Testis (tissue), 3 donors: ENCODE data around the gene SAT2. TPM values are rescaled to one million over a fixed set of nuclear protein-coding genes. Genes with fewer than 3 reads are reported as not detected.

Experiments
- DNase-seq: peaks from one replicate; pipeline ENCODE4 v3.0.0-alpha.2; 2019
- H3K27ac ChIP-seq, 2 donors: fragments of 200-600 bp; sonication (generic); one replicate each; pipeline ENCODE4 v1.5.1; 2019
- H3K27me3 ChIP-seq: fragments of 200-600 bp; sonication (generic); one replicate; pipeline ENCODE4 v1.5.1; 2019
- H3K36me3 ChIP-seq: fragments of 200-600 bp; sonication (generic); one replicate; pipeline ENCODE4 v1.5.1; 2017; ENCODE audit warnings: low read depth; ENCODE audit errors: missing control alignments
- H3K4me1 ChIP-seq: fragments of 200-600 bp; sonication (generic); one replicate; pipeline ENCODE4 v1.5.1; 2019
- H3K4me3 ChIP-seq, 2 donors: fragments of 200-600 bp; sonication (generic); one replicate each; pipeline ENCODE4 v1.5.1; 2017 to 2019
- H3K9me3 ChIP-seq: fragments of 200-600 bp; sonication (generic); one replicate; pipeline ENCODE4 v1.5.1; 2017
- POLR2A ChIP-seq: fragments of 450-650 bp; IDR thresholded peaks from one replicate; pipeline ENCODE4 v1.6.1; 2017; ENCODE audit warnings: antibody characterized with exemption, mild to moderate bottlenecking, moderate library complexity
- WGBS, 2 donors: methylation state at CpG; one replicate each; pipeline ENCODE4 v1.1.5; 2018; 5-methylcytosine and 5-hydroxymethylcytosine counted together
- intact Hi-C: fragments of 100-400 bp; cut with DNase I; formaldehyde crosslinking; loops from one replicate; pipeline ENCODE4 v1.15.1; 2023; ENCODE audit warnings: low total_unique reads
- polyA plus RNA-seq: library from polyadenylated mRNA; stranded (reverse); fragments of 350-450 nt; fragmentation: Illumina TruSeq; extraction: RNeasy Lipid Tissue Mini Kit (QIAGEN cat#74804); gene quantifications from one replicate; pipeline ENCODE4 v1.2.3, GENCODE V29; 2014; ENCODE audit warnings: low read depth, low replicate concordance; ENCODE audit not compliant: insufficient read depth
- small RNA-seq, 2 donors: library from RNA; depleted of rRNA; stranded (forward); fragments of <200 nt; gene quantifications; one replicate each; pipeline ENCODE3, GENCODE V24; 2016
- total RNA-seq, 2 donors: library from RNA; depleted of rRNA; stranded (reverse); fragments of >200 nt; gene quantifications; one replicate each; pipeline ENCODE4 v1.2.3, GENCODE V29; 2016
- TF ChIP-seq, protein P1 (sequence below), 3 experiments: fragments of 450-650 bp in 2 of 3; fragments of 200-600 bp in 1 of 3; sonication (generic) in 1 of 3; IDR thresholded peaks; one replicate each; pipeline ENCODE4 v1.5.1; 2016 to 2019; ENCODE audit warnings: antibody characterized with exemption in 3 of 3, mild to moderate bottlenecking in 2 of 3, moderate library complexity in 1 of 3

Gene SAT2
- total and polyA plus RNA-seq, 3 donors from 2014 or later: 108 to 128 (median 112) TPM

DNA sequence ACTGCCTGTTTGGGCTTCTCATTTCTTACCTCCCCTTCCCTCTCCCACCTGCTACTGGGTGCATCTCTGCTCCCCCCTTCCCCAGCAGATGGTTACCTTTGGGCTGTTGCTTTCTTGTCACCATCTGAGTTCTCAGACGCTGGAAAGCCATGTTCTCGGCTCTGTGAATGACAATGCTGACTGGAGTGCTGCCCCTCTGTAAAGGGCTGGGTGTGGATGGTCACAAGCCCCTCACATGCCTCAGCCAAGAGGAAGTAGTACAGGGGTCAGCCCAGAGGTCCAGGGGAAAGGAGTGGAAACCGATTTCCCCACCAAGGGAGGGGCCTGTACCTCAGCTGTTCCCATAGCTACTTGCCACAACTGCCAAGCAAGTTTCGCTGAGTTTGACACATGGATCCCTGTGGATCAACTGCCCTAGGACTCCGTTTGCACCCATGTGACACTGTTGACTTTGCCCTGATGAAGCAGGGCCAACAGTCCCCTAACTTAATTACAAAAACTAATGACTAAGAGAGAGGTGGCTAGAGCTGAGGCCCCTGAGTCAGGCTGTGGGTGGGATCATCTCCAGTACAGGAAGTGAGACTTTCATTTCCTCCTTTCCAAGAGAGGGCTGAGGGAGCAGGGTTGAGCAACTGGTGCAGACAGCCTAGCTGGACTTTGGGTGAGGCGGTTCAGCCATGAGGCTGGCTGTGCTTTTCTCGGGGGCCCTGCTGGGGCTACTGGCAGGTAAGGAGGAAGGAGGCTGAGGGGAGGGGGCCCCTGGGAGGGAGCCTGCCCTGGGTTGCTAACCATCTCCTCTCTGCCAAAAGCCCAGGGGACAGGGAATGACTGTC is 48.4 kb downstream of the SAT2 start, which contains the start of gene CD68:
CD68 (plus strand) TSS at position 638 of the 833 bp plus-strand sequence; CDS start at position 678, 40 bp downstream.
- Histone ChIP-seq H3K4me3 (peak within 1 kb of the TSS in 1 of 2 donors; percentile 13), H3K9me3 (no peaks in the 10 kb centered on the region), H3K4me1 (peaks cover 35% of the 10 kb centered on the region), H3K27ac (peak within 1 kb of the TSS; percentile 39 to 72), H3K36me3 (no peaks in the 10 kb centered on the region), H3K27me3 (no peaks in the 10 kb centered on the region)
- intact Hi-C loops: no loop called here
- WGBS, 2 donors: 30 to 33% methylated on average over 7 of the region's 7 CpGs
- peak; percentile 45 for DNase-seq
- TF ChIP-seq, protein P1, sequence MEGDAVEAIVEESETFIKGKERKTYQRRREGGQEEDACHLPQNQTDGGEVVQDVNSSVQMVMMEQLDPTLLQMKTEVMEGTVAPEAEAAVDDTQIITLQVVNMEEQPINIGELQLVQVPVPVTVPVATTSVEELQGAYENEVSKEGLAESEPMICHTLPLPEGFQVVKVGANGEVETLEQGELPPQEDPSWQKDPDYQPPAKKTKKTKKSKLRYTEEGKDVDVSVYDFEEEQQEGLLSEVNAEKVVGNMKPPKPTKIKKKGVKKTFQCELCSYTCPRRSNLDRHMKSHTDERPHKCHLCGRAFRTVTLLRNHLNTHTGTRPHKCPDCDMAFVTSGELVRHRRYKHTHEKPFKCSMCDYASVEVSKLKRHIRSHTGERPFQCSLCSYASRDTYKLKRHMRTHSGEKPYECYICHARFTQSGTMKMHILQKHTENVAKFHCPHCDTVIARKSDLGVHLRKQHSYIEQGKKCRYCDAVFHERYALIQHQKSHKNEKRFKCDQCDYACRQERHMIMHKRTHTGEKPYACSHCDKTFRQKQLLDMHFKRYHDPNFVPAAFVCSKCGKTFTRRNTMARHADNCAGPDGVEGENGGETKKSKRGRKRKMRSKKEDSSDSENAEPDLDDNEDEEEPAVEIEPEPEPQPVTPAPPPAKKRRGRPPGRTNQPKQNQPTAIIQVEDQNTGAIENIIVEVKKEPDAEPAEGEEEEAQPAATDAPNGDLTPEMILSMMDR (IDR thresholded peaks at IDR 0.05): no peak
- no peak for TF ChIP-seq POLR2A

DNA sequence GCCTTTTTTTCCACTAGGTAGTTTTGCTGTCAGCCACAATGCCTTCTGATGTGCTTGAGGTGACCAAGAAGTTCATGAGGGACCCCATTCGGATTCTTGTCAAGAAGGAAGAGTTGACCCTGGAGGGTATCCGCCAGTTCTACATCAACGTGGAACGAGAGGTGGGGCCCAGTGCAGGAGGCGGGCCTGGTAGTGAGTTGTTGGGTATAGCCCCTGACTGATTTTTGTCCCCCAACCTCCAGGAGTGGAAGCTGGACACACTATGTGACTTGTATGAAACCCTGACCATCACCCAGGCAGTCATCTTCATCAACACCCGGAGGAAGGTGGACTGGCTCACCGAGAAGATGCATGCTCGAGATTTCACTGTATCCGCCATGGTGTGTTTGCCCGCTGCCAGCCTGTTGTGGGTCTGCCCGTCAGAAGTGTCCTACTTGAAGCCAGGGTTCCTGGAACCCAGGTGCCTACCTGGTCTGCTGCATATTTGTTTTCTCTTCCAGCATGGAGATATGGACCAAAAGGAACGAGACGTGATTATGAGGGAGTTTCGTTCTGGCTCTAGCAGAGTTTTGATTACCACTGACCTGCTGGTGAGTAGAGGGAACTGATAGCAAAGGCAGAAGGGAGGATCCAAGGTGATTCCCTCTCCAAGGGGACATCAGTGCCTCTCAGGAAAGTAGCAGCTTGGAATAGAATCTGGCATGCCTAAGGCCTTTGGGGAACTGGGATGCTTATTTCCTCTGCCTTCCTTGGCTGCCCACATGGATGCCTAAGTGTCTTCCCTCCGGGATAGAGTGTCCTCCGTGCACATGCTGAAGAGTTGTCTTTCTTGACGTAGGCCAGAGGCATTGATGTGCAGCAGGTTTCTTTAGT is 50.1 kb downstream of the SAT2 start:
- H3K4me3 ChIP-seq: no peak overlapping the region
- no peaks in the 10 kb centered on the region for H3K9me3 ChIP-seq
- no peak for DNase-seq
- TF ChIP-seq POLR2A: no peak
- TF ChIP-seq, protein P1 (IDR thresholded peaks at IDR 0.05): no peak
- 77 to 80% methylated on average over 12 to 17 of the region's 17 CpGs for WGBS, 2 donors
- H3K36me3 ChIP-seq: no peaks in the 10 kb centered on the region
- H3K27ac ChIP-seq: no peak overlapping the region
- peaks cover 32% of the 10 kb centered on the region for H3K4me1 ChIP-seq
- intact Hi-C loops: no loop called here
- no peaks in the 10 kb centered on the region for H3K27me3 ChIP-seq

DNA sequence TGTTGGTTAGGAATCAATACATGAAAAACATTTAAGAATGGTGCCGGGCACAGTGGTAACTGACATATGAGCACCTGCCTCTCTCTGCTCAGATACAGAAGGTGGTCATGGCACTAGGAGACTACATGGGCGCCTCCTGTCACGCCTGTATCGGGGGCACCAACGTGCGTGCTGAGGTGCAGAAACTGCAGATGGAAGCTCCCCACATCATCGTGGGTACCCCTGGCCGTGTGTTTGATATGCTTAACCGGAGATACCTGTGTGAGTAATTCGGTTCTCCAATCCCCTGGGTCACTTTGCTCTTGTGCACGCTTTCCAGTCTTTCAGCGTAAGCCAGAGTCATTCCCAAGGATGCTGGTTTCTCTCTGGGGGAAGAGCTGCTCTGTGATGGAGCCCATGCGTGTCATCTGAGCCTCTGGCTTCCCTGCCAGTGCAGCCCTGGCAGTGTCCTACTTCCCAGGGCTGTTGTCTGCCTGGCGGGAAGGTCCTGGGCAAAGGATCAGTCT is 51.1 kb downstream of the SAT2 start:
- Histone ChIP-seq H3K27me3 (no peaks in the 10 kb centered on the region), H3K36me3 (no peaks in the 10 kb centered on the region), H3K27ac (no peak overlapping the region), H3K4me1 (peaks cover 25% of the 10 kb centered on the region), H3K4me3 (no peak overlapping the region), H3K9me3 (no peaks in the 10 kb centered on the region)
- no peak for DNase-seq
- 78 to 81% methylated on average over 10 to 14 of the region's 14 CpGs for WGBS, 2 donors
- no peak for TF ChIP-seq POLR2A
- TF ChIP-seq, protein P1 (IDR thresholded peaks at IDR 0.05): no peak
- intact Hi-C loops: no loop called here

Small RNA genes within 50 kb of the gene (small RNA-seq; reads per million reads assigned to genes)
- 0 reads per million in 2 donors for gene CD68
- 0 reads per million in 2 donors for gene SNORD10

Other genes with a start within 250 kb of the SAT2 start
- gene TNK1, start 246.7 kb downstream of the SAT2 start, total RNA-seq: 1 to 10 TPM; 3.7 to 6.8 TPM
- gene TNK1, start 246.7 kb downstream of the SAT2 start, polyA plus RNA-seq: 4.0 TPM
- gene PLSCR3, start 233.3 kb downstream of the SAT2 start, total RNA-seq: 10 to 100 TPM; 13.6 to 19.4 TPM
- gene PLSCR3, start 233.3 kb downstream of the SAT2 start, polyA plus RNA-seq: 14.2 TPM
- gene TMEM256, start 223.7 kb downstream of the SAT2 start, total RNA-seq: 10 to 100 TPM; 18.7 to 33.3 TPM
- 27.3 TPM for gene TMEM256, start 223.7 kb downstream of the SAT2 start, polyA plus RNA-seq
- 10 to 100 TPM in 1 of 2 donors, 1 to 10 TPM in 1; 9.9 to 10.7 TPM for gene NLGN2, start 220.0 kb downstream of the SAT2 start, total RNA-seq
- gene NLGN2, start 220.0 kb downstream of the SAT2 start, polyA plus RNA-seq: 8.4 TPM
- 10 to 100 TPM in 1 of 2 donors, 1 to 10 TPM in 1; 8.5 to 18.7 TPM for gene SPEM1, start 207.5 kb downstream of the SAT2 start, total RNA-seq
- gene SPEM1, start 207.5 kb downstream of the SAT2 start, polyA plus RNA-seq: 67.7 TPM
- gene SPEM2, start 202.2 kb downstream of the SAT2 start, total RNA-seq: 100 to 1,000 TPM in 1 of 2 donors, 10 to 100 TPM in 1; 41.4 to 202 TPM
- 111 TPM for gene SPEM2, start 202.2 kb downstream of the SAT2 start, polyA plus RNA-seq
- 10 to 100 TPM in 1 of 2 donors, 1 to 10 TPM in 1; 5.7 to 18.8 TPM for gene SPEM3, start 199.0 kb downstream of the SAT2 start, total RNA-seq
- 63.0 TPM for gene SPEM3, start 199.0 kb downstream of the SAT2 start, polyA plus RNA-seq
- gene TMEM102, start 192.4 kb downstream of the SAT2 start, total RNA-seq: 10 to 100 TPM in 1 of 2 donors, 1 to 10 TPM in 1; 7.9 to 11.7 TPM
- 6.5 TPM for gene TMEM102, start 192.4 kb downstream of the SAT2 start, polyA plus RNA-seq
- 1 to 10 TPM; 3.2 to 4.2 TPM for gene FGF11, start 188.3 kb downstream of the SAT2 start, total RNA-seq
- gene FGF11, start 188.3 kb downstream of the SAT2 start, polyA plus RNA-seq: 4.6 TPM
- 1 to 10 TPM; 6.2 to 7.4 TPM for gene CHRNB1, start 182.8 kb downstream of the SAT2 start, total RNA-seq
- gene CHRNB1, start 182.8 kb downstream of the SAT2 start, polyA plus RNA-seq: 6.9 TPM
- gene ZBTB4, start 148.2 kb downstream of the SAT2 start, total RNA-seq: 10 to 100 TPM; 34.0 to 43.4 TPM
- gene ZBTB4, start 148.2 kb downstream of the SAT2 start, polyA plus RNA-seq: 39.5 TPM
- gene SLC35G6, start 146.4 kb downstream of the SAT2 start, total RNA-seq: 1 to 10 TPM; 1.8 to 3.9 TPM
- 3.9 TPM for gene SLC35G6, start 146.4 kb downstream of the SAT2 start, polyA plus RNA-seq
- gene POLR2A, start 143.5 kb downstream of the SAT2 start, total RNA-seq: 100 to 1,000 TPM; 359 to 391 TPM
- gene POLR2A, start 143.5 kb downstream of the SAT2 start, polyA plus RNA-seq: 175 TPM
- gene TNFSF12, start 78.8 kb downstream of the SAT2 start, total RNA-seq: 10 to 100 TPM; 17.0 to 20.6 TPM
- 21.5 TPM for gene TNFSF12, start 78.8 kb downstream of the SAT2 start, polyA plus RNA-seq
- 1 to 10 TPM; 1.2 to 5.1 TPM for gene TNFSF13, start 69.1 kb downstream of the SAT2 start, total RNA-seq
- 11.5 TPM for gene TNFSF13, start 69.1 kb downstream of the SAT2 start, polyA plus RNA-seq
- 10 to 100 TPM; 77.4 to 83.5 TPM for gene SENP3, start 65.9 kb downstream of the SAT2 start, total RNA-seq
- gene SENP3, start 65.9 kb downstream of the SAT2 start, polyA plus RNA-seq: 108 TPM
- 1 to 10 TPM; 2.0 to 6.4 TPM for gene CD68, start 48.2 kb downstream of the SAT2 start, total RNA-seq
- gene CD68, start 48.2 kb downstream of the SAT2 start, polyA plus RNA-seq: 54.8 TPM
- 10 to 100 TPM; 55.7 to 88.7 TPM for gene MPDU1, start 44.0 kb downstream of the SAT2 start, total RNA-seq
- gene MPDU1, start 44.0 kb downstream of the SAT2 start, polyA plus RNA-seq: 60.9 TPM
- gene SOX15, start 37.7 kb downstream of the SAT2 start, total RNA-seq: 1 to 10 TPM; 2.8 to 4.0 TPM
- gene SOX15, start 37.7 kb downstream of the SAT2 start, polyA plus RNA-seq: 2.6 TPM
- 10 to 100 TPM; 53.8 to 60.3 TPM for gene FXR2, start 12.9 kb downstream of the SAT2 start, total RNA-seq
- 76.0 TPM for gene FXR2, start 12.9 kb downstream of the SAT2 start, polyA plus RNA-seq
- gene SHBG, start 2.3 kb upstream of the SAT2 start, total RNA-seq: 1 to 10 TPM; 3.2 to 6.1 TPM
- gene SHBG, start 2.3 kb upstream of the SAT2 start, polyA plus RNA-seq: 17.8 TPM
- gene ATP1B2, start 23.1 kb upstream of the SAT2 start, total RNA-seq: 10 to 100 TPM in 1 of 2 donors, 1 to 10 TPM in 1; 6.1 to 11.6 TPM
- gene ATP1B2, start 23.1 kb upstream of the SAT2 start, polyA plus RNA-seq: 10.1 TPM
- 10 to 100 TPM; 45.0 to 47.1 TPM for gene TP53, start 59.7 kb upstream of the SAT2 start, total RNA-seq
- 32.1 TPM for gene TP53, start 59.7 kb upstream of the SAT2 start, polyA plus RNA-seq
- gene WRAP53, start 60.7 kb upstream of the SAT2 start, total RNA-seq: 10 to 100 TPM; 10.5 to 11.3 TPM
- gene WRAP53, start 60.7 kb upstream of the SAT2 start, polyA plus RNA-seq: 12.0 TPM
- gene EFNB3, start 77.4 kb upstream of the SAT2 start, total RNA-seq: 1 to 10 TPM in 1 of 2 donors, under 1 TPM in 1; 0.93 to 2.0 TPM
- 3.5 TPM for gene EFNB3, start 77.4 kb upstream of the SAT2 start, polyA plus RNA-seq
- 10 to 100 TPM; 11.7 to 22.7 TPM for gene DNAH2, start 89.9 kb upstream of the SAT2 start, total RNA-seq
- gene DNAH2, start 89.9 kb upstream of the SAT2 start, polyA plus RNA-seq: 24.9 TPM
- 10 to 100 TPM; 38.0 to 41.8 TPM for gene KDM6B, start 206.4 kb upstream of the SAT2 start, total RNA-seq
- 27.8 TPM for gene KDM6B, start 206.4 kb upstream of the SAT2 start, polyA plus RNA-seq
- gene TMEM88, start 227.2 kb upstream of the SAT2 start, total RNA-seq: 1 to 10 TPM; 4.6 to 7.4 TPM
- 6.8 TPM for gene TMEM88, start 227.2 kb upstream of the SAT2 start, polyA plus RNA-seq
- gene NAA38, start 229.7 kb upstream of the SAT2 start, total RNA-seq: 10 to 100 TPM; 72.3 to 83.1 TPM
- 102 TPM for gene NAA38, start 229.7 kb upstream of the SAT2 start, polyA plus RNA-seq
- gene CYB5D1, start 230.2 kb upstream of the SAT2 start, total RNA-seq: 10 to 100 TPM in 1 of 2 donors, 1 to 10 TPM in 1; 9.9 to 10.1 TPM
- gene CYB5D1, start 230.2 kb upstream of the SAT2 start, polyA plus RNA-seq: 12.8 TPM